Vagina (tissue), 2 donors: Measurements from ENCODE around the gene UBXN2A. TPM values are rescaled to one million over a fixed set of nuclear protein-coding genes. Genes with fewer than 3 reads are reported as not detected.

ENCODE experiments used
- DNase-seq, 2 donors: peaks; one replicate each; pipeline ENCODE4 v3.0.0-alpha.2; 2017; ENCODE audit errors: extremely low spot score in 2 of 2
- H3K27ac ChIP-seq: fragments of 200-600 bp; sonication (generic); one replicate; pipeline ENCODE4 v1.5.1; 2019
- H3K27me3 ChIP-seq: fragments of 200-600 bp; sonication (generic); one replicate; pipeline ENCODE4 v1.5.1; 2019
- H3K36me3 ChIP-seq, 2 donors: fragments of 200-600 bp; sonication (generic); one replicate each; pipeline ENCODE4 v1.5.1; 2017 to 2019
- H3K4me1 ChIP-seq: fragments of 200-600 bp; sonication (generic); one replicate; pipeline ENCODE4 v1.5.1; 2019
- H3K4me3 ChIP-seq, 2 donors: fragments of 200-600 bp; sonication (generic); 1 replicate in 1 of 2; 2 replicates in 1 of 2; pipeline ENCODE4 v1.5.1; 2016 to 2019
- H3K9me3 ChIP-seq: fragments of 200-600 bp; sonication (generic); one replicate; pipeline ENCODE4 v1.5.1; 2019
- CTCF ChIP-seq, 3 experiments: fragments of 450-650 bp in 2 of 3; fragments of 200-600 bp in 1 of 3; sonication (generic) in 1 of 3; IDR thresholded peaks; one replicate each; pipeline ENCODE4 v1.5.1; 2017 to 2019; ENCODE audit warnings: antibody characterized with exemption in 3 of 3, mild to moderate bottlenecking in 2 of 3, moderate library complexity in 2 of 3
- POLR2A ChIP-seq, 2 donors: fragments of 450-650 bp; IDR thresholded peaks; one replicate each; pipeline ENCODE4 v1.6.1; 2017; ENCODE audit warnings: antibody characterized with exemption in 2 of 2, mild to moderate bottlenecking in 2 of 2, moderate library complexity in 2 of 2
- POLR2AphosphoS5 ChIP-seq, 2 donors: sonication (generic); formaldehyde crosslinking; IDR thresholded peaks; one replicate each; pipeline ENCODE4 v1.9.0; 2017; ENCODE audit warnings: antibody characterized with exemption in 2 of 2, mild to moderate bottlenecking in 2 of 2, low read depth in 1 of 2; ENCODE audit not compliant: insufficient read depth in 1 of 2
- intact Hi-C: fragments of 100-400 bp; cut with DNase I; formaldehyde crosslinking; loops from one replicate; pipeline ENCODE4 v1.15.1; 2023
- total RNA-seq: library from RNA; depleted of rRNA; stranded (reverse); fragments of >200 nt; gene quantifications from one replicate; pipeline ENCODE4 v1.2.3, GENCODE V29; 2016

The UBXN2A gene
- total RNA-seq, 1 donor from 2014 or later = 12.5 TPM

DNA sequence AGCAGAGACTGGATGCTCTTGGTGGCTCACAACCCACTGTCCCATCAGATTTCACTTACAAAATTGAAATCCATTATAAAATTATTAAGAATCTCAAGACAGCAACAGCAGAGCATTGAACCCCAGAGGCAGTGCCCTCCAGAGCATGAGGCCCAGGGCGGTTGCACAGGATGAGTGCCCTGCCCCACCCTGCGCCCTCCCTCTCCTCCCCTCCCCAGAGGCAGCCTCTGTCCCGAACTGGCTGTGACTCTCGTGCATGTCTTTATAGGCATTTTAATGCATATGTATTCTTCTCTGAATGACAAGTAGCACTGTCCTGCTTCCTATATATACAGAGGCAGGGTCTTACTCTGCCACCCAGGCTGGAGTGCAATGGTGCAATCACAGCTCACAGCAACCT lies 80.0 kb downstream of the UBXN2A start:
- DNase-seq = no peak
- H3K9me3 ChIP-seq = no peaks in the 10 kb centered on the region
- intact Hi-C loops = no loop called here
- no peaks in the 10 kb centered on the region for H3K4me1 ChIP-seq
- H3K27ac ChIP-seq = no peak overlapping the region
- no peak for TF ChIP-seq CTCF (IDR thresholded peaks at IDR 0.05)
- no peaks in the 10 kb centered on the region for H3K27me3 ChIP-seq
- H3K36me3 ChIP-seq = no peaks in the 10 kb centered on the region
- H3K4me3 ChIP-seq = no peak overlapping the region

- intact Hi-C loops = no loop called here
- Histone ChIP-seq H3K27ac (no peak overlapping the region), H3K4me1 (no peaks in the 10 kb centered on the region), H3K27me3 (no peaks in the 10 kb centered on the region), H3K36me3 (peaks cover 0 to 5% of the 10 kb centered on the region in 2 donors), H3K9me3 (no peaks in the 10 kb centered on the region), H3K4me3 (no peak overlapping the region)
- no peak for TF ChIP-seq POLR2A (IDR thresholded peaks at IDR 0.05)
- no peak for TF ChIP-seq POLR2AphosphoS5 (IDR thresholded peaks at IDR 0.05; ENCODE audit: insufficient read depth in 1 of 2, low read depth in 1 of 2)
- no peak for TF ChIP-seq CTCF (IDR thresholded peaks at IDR 0.05)
- DNase-seq = peak in 1 of 2 donors; percentile 82
These were observed 81.1 kb downstream of the UBXN2A start for GRCh38 chr2:24021122-24021998.

GRCh38 chr2:24022324-24022974 lies 82.2 kb downstream of the UBXN2A start:
- Histone ChIP-seq H3K27ac (no peak overlapping the region), H3K36me3 (peaks cover 0 to 9% of the 10 kb centered on the region in 2 donors), H3K9me3 (no peaks in the 10 kb centered on the region), H3K27me3 (no peaks in the 10 kb centered on the region), H3K4me1 (no peaks in the 10 kb centered on the region), H3K4me3 (no peak overlapping the region)
- no peak for DNase-seq
- TF ChIP-seq POLR2AphosphoS5 (IDR thresholded peaks at IDR 0.05; ENCODE audit: insufficient read depth in 1 of 2, low read depth in 1 of 2) (no peak), POLR2A (IDR thresholded peaks at IDR 0.05) (no peak), CTCF (IDR thresholded peaks at IDR 0.05) (no peak)
- intact Hi-C loops = no loop called here

DNA sequence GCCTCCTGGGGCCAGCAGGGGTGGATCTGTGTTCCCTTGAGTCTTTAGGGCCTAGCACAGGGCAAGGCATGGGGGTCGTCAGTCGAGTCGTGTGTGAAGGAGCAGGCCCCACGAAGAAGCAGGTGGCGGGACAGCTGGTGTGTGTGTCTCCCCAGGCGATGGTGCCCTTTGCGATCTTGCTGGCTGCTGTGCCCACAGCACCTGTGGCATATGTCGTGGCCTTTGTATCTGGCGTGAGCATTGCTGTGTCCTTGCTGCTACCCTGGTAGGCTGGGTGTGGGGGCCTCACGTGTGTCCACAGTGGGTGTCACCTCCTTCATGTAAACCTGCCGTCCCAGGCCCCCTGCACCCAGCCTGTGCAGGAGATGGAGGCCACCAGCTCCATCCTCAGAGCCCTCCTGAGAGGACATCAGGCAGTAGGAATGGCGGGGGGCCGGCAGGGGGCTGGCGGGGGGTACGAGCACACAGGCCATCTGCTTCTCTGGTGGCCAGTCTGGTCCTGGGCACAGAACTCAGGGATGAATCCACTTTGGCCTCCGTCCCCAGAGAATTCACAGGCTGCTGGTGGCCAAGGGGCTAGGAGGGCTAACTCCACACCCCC lies 82.8 kb downstream of the UBXN2A start:
- Histone ChIP-seq H3K4me1 (no peaks in the 10 kb centered on the region), H3K4me3 (no peak overlapping the region), H3K27ac (no peak overlapping the region), H3K27me3 (no peaks in the 10 kb centered on the region), H3K9me3 (no peaks in the 10 kb centered on the region), H3K36me3 (peaks cover 0 to 11% of the 10 kb centered on the region in 2 donors)
- peak in 1 of 2 donors; percentile 79 for DNase-seq
- TF ChIP-seq POLR2AphosphoS5 (IDR thresholded peaks at IDR 0.05; ENCODE audit: insufficient read depth in 1 of 2, low read depth in 1 of 2) = no peak
- TF ChIP-seq POLR2A (IDR thresholded peaks at IDR 0.05) = no peak
- intact Hi-C loops = no loop called here

DNA sequence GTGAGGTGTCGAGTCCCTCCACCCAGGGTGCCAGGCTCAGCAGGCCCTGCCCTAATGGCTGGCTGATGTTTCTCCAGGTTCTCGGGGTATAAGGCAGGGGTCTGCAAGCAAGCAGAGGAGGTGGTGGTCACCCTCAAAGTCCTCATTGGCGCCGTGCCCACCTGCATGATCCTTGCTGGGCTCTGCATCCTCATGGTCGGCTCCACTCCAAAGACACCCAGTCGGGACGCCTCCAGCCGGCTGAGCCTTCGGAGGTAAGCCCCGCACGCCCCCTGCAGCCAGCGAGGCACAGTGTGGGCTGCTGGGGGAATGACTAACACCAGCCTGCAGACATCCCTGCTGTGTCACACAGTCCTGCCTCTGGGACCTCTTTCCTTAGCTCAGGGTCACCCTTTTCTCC lies 83.8 kb downstream of the UBXN2A start:
- no peaks in the 10 kb centered on the region for H3K9me3 ChIP-seq
- H3K27ac ChIP-seq = no peak overlapping the region
- H3K27me3 ChIP-seq = no peaks in the 10 kb centered on the region
- H3K4me3 ChIP-seq = no peak overlapping the region
- peak in 1 of 2 donors; percentile 77 for DNase-seq
- TF ChIP-seq POLR2A (IDR thresholded peaks at IDR 0.05) (no peak), CTCF (IDR thresholded peaks at IDR 0.05) (no peak), POLR2AphosphoS5 (IDR thresholded peaks at IDR 0.05; ENCODE audit: insufficient read depth in 1 of 2, low read depth in 1 of 2) (no peak)
- peaks cover 0 to 21% of the 10 kb centered on the region in 2 donors for H3K36me3 ChIP-seq
- no peaks in the 10 kb centered on the region for H3K4me1 ChIP-seq
- intact Hi-C loops = no loop called here
